ENCODE data around the gene SPATA32.

Gene SPATA32

DNA sequence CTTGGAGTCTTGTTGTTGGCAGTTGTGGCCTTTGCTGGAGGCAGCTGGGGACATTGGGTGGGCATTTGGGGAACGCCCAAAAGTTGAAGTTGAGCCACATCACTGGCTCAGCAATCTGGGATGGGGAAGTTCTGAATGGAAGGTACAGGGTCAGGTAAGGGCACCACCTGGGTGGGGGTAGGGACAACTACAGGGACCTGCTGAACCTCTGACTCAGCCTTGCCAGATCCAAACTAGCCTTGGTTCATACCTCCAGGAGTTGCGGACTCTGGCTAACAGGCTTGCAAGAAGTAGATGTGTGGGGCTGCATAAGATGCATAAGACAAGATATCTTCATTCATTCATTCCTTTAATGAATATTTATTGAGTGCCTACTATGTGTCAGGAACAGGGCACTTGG is 24.2 kb downstream of the SPATA32 start:
- Histone ChIP-seq H3K36me3 (ENCODE audit: control insufficient read depth, insufficient read depth, low read length) (no peaks in the 10 kb centered on the region), H3K27ac (ENCODE audit: insufficient read depth, low read depth, low read length, poor library complexity, severe bottlenecking) (no peak overlapping the region), H3K27me3 (ENCODE audit: control insufficient read depth, insufficient read depth, low read length, poor library complexity, severe bottlenecking) (peaks cover 36% of the 10 kb centered on the region), H3K9me3 (ENCODE audit: control insufficient read depth, low read length) (no peaks in the 10 kb centered on the region), H3K4me3 (ENCODE audit: insufficient read depth, low read depth, low read length) (no peak overlapping the region), H3K4me1 (ENCODE audit: control insufficient read depth, insufficient read depth, low read length) (peaks cover 12% of the 10 kb centered on the region)
- 95% methylated on average over 2 of the region's 2 CpGs for WGBS, 2 experiments

DNA sequence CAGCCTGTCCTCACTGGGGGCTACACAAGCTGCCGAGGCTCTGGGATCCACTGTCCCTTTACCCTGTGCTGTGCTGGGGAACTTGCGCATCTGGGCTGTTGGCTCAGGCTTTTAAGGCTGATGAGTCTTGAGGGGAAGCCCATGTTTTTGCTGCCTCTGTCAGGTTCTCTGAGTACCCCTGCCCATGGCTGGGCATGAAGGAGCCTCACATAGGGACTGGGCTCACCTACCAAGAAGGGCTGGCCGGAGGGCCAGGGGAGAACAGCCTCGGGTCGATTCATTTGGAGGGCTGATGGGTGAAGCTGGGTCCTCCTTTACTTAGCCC is 25.6 kb downstream of the SPATA32 start:
- no peaks in the 10 kb centered on the region for H3K9me3 ChIP-seq (ENCODE audit: control insufficient read depth, low read length)
- no peak overlapping the region for H3K27ac ChIP-seq (ENCODE audit: insufficient read depth, low read depth, low read length, poor library complexity, severe bottlenecking)
- H3K27me3 ChIP-seq (ENCODE audit: control insufficient read depth, insufficient read depth, low read length, poor library complexity, severe bottlenecking) = peaks cover 27% of the 10 kb centered on the region
- peaks cover 9% of the 10 kb centered on the region for H3K4me1 ChIP-seq (ENCODE audit: control insufficient read depth, insufficient read depth, low read length)
- no peaks in the 10 kb centered on the region for H3K36me3 ChIP-seq (ENCODE audit: control insufficient read depth, insufficient read depth, low read length)
- WGBS, 2 experiments = 85 to 88% methylated on average over 5 of the region's 5 CpGs
- no peak overlapping the region for H3K4me3 ChIP-seq (ENCODE audit: insufficient read depth, low read depth, low read length)

DNA sequence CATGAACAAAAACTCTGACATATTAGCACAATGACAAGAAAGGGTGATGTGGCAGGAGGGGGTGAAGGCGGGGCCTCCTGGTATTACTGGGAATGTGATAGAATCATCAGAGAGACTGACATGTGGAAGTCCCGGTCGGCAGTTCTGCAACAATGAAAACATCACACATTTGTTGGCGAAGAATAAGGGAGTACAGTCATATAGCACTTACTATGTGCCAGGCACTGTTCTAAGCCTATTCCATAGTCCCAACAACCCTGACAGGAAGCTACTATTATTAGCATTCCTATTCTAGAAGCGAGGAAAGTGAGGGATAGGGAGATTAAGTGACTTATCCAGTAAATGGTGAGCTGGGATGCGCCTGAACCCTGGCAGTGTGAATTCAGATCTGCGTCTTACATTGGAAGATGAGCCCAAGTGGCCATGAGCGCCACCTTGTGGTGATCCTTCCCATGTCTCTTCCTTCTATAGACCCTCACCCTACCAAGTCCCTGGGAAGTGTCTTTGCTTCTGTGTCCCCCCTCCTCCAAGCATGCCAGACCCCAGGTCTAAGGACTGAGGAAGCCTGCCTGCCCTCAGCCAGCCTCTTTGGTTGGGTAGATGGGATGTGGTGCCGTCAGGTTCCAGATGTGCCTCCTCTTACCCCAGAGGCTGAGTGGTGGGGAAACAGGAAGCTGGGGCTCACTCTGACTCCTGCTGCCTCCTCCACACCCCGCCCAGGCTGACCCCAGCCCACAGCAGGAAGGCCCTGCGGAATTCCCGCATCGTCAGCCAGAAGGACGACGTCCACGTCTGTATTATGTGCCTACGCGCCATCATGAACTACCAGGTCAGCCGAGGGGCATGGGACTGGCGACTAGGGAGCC is 26.2 kb downstream of the SPATA32 start:
- Histone ChIP-seq H3K4me3 (ENCODE audit: insufficient read depth, low read depth, low read length) (no peak overlapping the region), H3K9me3 (ENCODE audit: control insufficient read depth, low read length) (no peaks in the 10 kb centered on the region), H3K27me3 (ENCODE audit: control insufficient read depth, insufficient read depth, low read length, poor library complexity, severe bottlenecking) (peaks cover 22% of the 10 kb centered on the region), H3K4me1 (ENCODE audit: control insufficient read depth, insufficient read depth, low read length) (peaks cover 3% of the 10 kb centered on the region), H3K36me3 (ENCODE audit: control insufficient read depth, insufficient read depth, low read length) (no peaks in the 10 kb centered on the region), H3K27ac (ENCODE audit: insufficient read depth, low read depth, low read length, poor library complexity, severe bottlenecking) (no peak overlapping the region)
- 51% methylated on average over 20 of the region's 20 CpGs for WGBS, 2 experiments

DNA sequence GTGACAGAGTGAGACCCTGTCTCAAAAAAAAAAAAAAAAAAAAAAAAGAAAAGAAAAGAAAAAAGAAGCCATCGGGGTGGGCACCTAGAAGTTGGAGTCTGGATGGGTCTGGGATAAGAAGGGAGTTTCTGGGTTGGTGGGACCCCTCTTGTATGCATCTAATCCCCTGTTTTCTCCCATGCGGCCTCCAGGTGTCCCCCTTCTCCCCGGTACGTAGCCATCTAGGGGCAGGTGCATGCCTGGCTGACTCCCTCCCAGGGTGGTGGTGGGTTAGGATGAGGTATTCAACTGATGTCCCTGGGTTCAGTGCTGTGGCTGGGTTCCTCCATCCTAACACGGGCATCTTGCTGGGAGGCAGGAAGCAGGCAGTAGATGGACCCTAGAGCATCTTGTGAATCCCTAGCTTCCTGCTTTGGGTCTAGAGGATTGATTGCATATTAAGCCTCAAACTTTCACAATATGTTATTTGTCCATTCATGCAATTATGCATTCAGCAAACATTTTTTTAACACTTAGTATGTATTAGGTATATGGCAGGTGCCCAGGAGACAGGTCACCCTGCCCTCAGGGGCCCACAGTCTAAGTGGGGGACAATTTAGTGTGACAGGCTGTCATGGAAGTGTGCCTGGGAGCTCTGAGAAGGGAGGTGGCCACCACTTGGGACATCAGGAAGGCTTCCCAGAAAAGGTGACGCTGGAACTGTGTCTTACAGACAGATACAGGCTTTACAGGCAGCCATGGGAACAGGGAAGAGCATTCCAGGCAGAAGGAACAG is 27.1 kb downstream of the SPATA32 start:
- WGBS, 2 experiments = 15 to 25% methylated on average over 5 to 6 of the region's 6 CpGs
- Histone ChIP-seq H3K27me3 (ENCODE audit: control insufficient read depth, insufficient read depth, low read length, poor library complexity, severe bottlenecking) (peaks cover 13% of the 10 kb centered on the region), H3K36me3 (ENCODE audit: control insufficient read depth, insufficient read depth, low read length) (no peaks in the 10 kb centered on the region), H3K27ac (ENCODE audit: insufficient read depth, low read depth, low read length, poor library complexity, severe bottlenecking) (no peak overlapping the region), H3K9me3 (ENCODE audit: control insufficient read depth, low read length) (no peaks in the 10 kb centered on the region), H3K4me3 (ENCODE audit: insufficient read depth, low read depth, low read length) (no peak overlapping the region), H3K4me1 (ENCODE audit: control insufficient read depth, insufficient read depth, low read length) (peaks cover under 1% of the 10 kb centered on the region)

DNA sequence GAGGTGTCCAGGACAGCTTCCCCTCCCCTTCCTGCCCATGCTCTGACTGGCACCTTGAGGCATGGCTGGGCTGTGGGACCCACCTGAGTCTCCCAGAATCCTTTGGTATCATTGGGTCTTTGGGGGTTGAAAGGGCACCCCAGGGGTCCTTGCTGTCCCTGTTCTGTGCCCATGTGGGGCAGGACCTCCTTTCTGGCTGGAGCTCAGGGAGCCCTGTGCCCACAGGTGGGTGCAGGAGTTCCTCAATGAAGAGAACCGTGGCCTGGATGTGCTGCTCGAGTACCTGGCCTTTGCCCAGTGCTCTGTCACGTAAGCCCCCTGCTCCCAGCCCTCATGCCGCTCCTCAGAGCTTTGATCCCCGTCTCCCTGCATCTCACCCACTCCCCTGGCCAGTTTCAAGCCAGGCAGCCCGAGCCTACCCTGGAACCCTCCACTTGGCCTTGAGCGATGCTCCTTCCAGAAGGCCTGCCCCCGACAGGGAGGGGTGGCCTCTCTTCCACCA is 28.4 kb downstream of the SPATA32 start:
- Histone ChIP-seq H3K4me3 (ENCODE audit: insufficient read depth, low read depth, low read length) (no peak overlapping the region), H3K36me3 (ENCODE audit: control insufficient read depth, insufficient read depth, low read length) (no peaks in the 10 kb centered on the region), H3K27me3 (ENCODE audit: control insufficient read depth, insufficient read depth, low read length, poor library complexity, severe bottlenecking) (peaks cover 6% of the 10 kb centered on the region), H3K9me3 (ENCODE audit: control insufficient read depth, low read length) (no peaks in the 10 kb centered on the region), H3K4me1 (ENCODE audit: control insufficient read depth, insufficient read depth, low read length) (peaks cover 14% of the 10 kb centered on the region), H3K27ac (ENCODE audit: insufficient read depth, low read depth, low read length, poor library complexity, severe bottlenecking) (no peak overlapping the region)
- 87% methylated on average over 8 of the region's 8 CpGs for WGBS, 2 experiments

DNA sequence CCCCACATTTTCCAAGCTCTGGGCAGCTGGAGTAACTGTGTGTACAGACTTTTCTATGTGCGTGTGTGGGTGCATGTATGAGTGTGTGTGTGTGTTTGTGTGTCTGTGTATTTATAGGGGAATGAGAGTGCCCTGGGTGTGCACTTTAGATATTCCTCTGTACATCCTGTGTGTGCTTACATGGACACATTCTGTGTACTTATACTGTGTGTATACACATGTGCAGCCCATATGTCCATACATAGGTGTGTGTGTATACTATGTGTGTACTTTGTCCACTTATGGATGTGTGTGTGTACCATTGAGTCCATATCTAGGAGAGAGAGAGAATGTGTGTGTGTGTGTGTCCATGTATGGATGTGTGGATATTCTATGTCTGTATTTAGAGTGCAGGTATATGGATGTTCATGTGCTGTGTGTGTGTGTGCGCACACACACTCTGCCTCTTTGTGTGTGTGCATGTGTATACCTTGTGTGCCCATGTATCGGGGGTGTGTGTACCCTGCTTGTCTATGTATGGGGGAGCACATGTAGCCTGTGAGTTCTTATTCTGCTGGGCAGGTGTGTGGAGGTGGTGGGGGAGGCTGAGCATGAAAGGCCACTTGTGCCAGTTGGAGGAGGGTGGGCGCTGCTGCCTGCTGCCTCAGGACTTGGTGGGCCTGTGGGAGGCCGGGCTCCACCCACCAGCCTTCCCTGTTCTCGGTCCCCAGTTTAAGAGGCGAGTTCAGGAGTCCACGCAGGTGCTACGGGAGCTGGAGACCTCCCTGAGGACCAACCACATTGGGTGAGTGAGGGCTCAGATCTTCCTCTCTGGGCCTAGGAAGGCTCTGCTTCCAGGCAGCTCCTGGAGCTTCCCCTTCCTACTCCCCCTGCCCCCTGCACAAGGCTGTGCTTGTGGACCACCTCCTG is 29.1 kb downstream of the SPATA32 start:
- peaks cover 6% of the 10 kb centered on the region for H3K27me3 ChIP-seq (ENCODE audit: control insufficient read depth, insufficient read depth, low read length, poor library complexity, severe bottlenecking)
- 88 to 90% methylated on average over 9 of the region's 9 CpGs for WGBS, 2 experiments

DNA sequence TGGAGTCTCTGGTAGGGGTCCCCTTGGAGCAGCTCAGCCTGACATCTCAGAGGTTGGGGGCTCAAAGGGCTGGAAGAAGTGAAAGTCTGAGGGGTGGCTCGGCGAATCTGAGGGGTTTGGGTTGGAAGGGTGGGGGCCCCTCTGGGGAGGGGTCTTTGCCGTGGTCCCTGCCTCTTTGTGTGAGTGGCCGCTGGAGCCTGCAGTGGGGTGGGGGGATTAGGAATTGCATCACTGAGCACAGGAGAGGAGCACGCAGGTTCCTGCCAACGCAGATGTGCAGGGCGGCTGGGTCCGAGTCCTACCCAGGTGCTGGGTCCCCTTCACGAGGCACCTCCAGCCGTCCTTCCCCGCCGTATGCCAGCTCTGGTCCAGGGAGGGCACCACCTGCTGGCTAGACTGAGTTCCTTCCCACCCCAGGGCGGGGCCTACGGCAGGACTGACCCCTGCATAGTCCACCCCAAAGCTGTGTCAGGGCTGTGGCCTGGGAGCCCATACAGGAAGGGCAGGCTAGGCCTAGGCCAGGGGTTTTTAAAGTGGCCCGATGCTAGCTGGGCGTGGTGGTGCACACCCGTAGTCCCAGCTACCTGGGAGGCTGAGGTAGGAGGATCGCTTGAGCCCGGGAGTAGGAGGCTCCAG is 30.3 kb downstream of the SPATA32 start:
- Histone ChIP-seq H3K27me3 (ENCODE audit: control insufficient read depth, insufficient read depth, low read length, poor library complexity, severe bottlenecking) (peaks cover 6% of the 10 kb centered on the region), H3K27ac (ENCODE audit: insufficient read depth, low read depth, low read length, poor library complexity, severe bottlenecking) (no peak overlapping the region), H3K4me3 (ENCODE audit: insufficient read depth, low read depth, low read length) (no peak overlapping the region), H3K36me3 (ENCODE audit: control insufficient read depth, insufficient read depth, low read length) (no peaks in the 10 kb centered on the region), H3K9me3 (ENCODE audit: control insufficient read depth, low read length) (no peaks in the 10 kb centered on the region), H3K4me1 (ENCODE audit: control insufficient read depth, insufficient read depth, low read length) (peaks cover 14% of the 10 kb centered on the region)
- 76 to 77% methylated on average over 19 of the region's 19 CpGs for WGBS, 2 experiments

More for the DNA sequence above, 29.1 kb downstream of the SPATA32 start:
- H3K4me1 ChIP-seq (ENCODE audit: control insufficient read depth, insufficient read depth, low read length) = peaks cover 14% of the 10 kb centered on the region
- H3K9me3 ChIP-seq (ENCODE audit: control insufficient read depth, low read length) = no peaks in the 10 kb centered on the region
- H3K27ac ChIP-seq (ENCODE audit: insufficient read depth, low read depth, low read length, poor library complexity, severe bottlenecking) = no peak overlapping the region
- no peak overlapping the region for H3K4me3 ChIP-seq (ENCODE audit: insufficient read depth, low read depth, low read length)
- no peaks in the 10 kb centered on the region for H3K36me3 ChIP-seq (ENCODE audit: control insufficient read depth, insufficient read depth, low read length)

DNA sequence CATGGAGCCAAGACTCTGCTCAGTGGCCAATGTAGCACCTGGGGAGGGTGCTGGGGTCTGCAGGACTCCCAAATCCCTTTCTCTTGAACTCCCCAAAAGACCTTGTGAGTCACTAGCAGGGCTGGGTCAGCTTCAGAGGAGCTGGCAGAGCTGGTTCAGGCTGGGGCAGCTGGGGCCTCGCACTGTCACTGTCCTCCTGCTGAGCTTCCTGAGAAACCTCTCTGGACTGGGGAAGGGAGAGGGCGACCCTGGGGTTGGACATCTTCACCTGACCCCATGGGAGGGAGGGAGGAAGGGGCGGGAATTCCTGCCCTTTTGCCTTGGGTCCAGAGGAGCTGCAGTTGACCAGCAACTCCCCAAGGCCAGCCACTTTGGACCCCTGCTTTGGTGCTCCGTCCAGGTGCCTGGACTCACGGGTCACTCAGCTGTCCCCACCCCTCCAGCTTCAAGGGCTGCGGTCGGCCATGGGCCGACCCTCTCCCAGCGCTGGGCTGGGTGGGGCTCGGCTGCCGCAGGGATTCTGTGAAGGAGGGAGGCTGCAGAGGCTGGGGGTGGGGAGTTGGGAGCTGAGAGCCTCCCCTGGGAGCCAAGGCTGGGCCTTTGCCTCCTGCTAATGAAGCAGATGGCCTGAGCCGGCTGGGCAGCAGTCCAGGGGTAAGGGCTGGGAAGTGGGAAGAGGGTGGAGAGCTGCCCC is 31.0 kb downstream of the SPATA32 start:
- Histone ChIP-seq H3K9me3 (ENCODE audit: control insufficient read depth, low read length) (no peaks in the 10 kb centered on the region), H3K4me1 (ENCODE audit: control insufficient read depth, insufficient read depth, low read length) (peaks cover 14% of the 10 kb centered on the region), H3K4me3 (ENCODE audit: insufficient read depth, low read depth, low read length) (no peak overlapping the region), H3K36me3 (ENCODE audit: control insufficient read depth, insufficient read depth, low read length) (no peaks in the 10 kb centered on the region), H3K27ac (ENCODE audit: insufficient read depth, low read depth, low read length, poor library complexity, severe bottlenecking) (no peak overlapping the region), H3K27me3 (ENCODE audit: control insufficient read depth, insufficient read depth, low read length, poor library complexity, severe bottlenecking) (peaks cover 6% of the 10 kb centered on the region)
- 60 to 63% methylated on average over 12 of the region's 12 CpGs for WGBS, 2 experiments

DNA sequence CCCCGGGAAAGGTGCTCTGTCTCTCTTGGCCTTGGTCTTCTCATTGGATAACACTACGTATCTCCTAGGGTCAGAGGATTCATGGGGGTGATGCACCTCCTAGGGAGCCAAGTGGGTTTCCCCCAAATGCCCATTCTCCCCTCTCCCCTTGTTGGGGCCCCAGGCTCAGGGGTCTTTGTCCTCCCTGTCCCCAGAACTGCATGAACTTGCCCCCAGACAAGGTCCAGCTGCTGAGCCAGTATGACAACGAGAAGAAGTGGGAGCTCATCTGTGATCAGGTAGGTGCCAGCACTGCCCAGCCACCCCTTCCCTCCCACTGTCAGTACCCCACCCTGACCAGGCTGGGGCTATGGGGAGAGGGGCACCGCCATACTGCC is 31.5 kb downstream of the SPATA32 start:
- H3K27ac ChIP-seq (ENCODE audit: insufficient read depth, low read depth, low read length, poor library complexity, severe bottlenecking) = no peak overlapping the region
- 92 to 93% methylated on average over 4 of the region's 4 CpGs for WGBS, 2 experiments
- H3K4me1 ChIP-seq (ENCODE audit: control insufficient read depth, insufficient read depth, low read length) = peaks cover 14% of the 10 kb centered on the region

More for the DNA sequence above, 31.5 kb downstream of the SPATA32 start:
- Histone ChIP-seq H3K4me3 (ENCODE audit: insufficient read depth, low read depth, low read length) (no peak overlapping the region), H3K27me3 (ENCODE audit: control insufficient read depth, insufficient read depth, low read length, poor library complexity, severe bottlenecking) (peaks cover 4% of the 10 kb centered on the region), H3K9me3 (ENCODE audit: control insufficient read depth, low read length) (no peaks in the 10 kb centered on the region), H3K36me3 (ENCODE audit: control insufficient read depth, insufficient read depth, low read length) (no peaks in the 10 kb centered on the region)

All from ectodermal cell (in vitro differentiated cells).